Measurements from ENCODE around the gene KBTBD6.

- no peak for TF ChIP-seq CTCF (IDR thresholded peaks at IDR 0.05; ENCODE audit: low read depth, low read length)
- TF ChIP-seq EZH2phosphoT487 (IDR thresholded peaks at IDR 0.05; ENCODE audit: low read depth), result no peak
Measured at GRCh38 chr13:41182231-41182630, 49.6 kb upstream of the KBTBD6 start.

Data from OCI-LY3 (cell line).